Stimulated activated memory B cell treated with anti-CD40 and anti-IgM and Interleukin-4, amounts not matched to agents 10 μg/mL and 1 μg/mL and 100 μg/mL, for 72 hours (primary cell): Measurements from ENCODE around the gene CDH1.

ENCODE experiments used
- ATAC-seq: fragments of 150-1000 bp; cut with Tn5 transposase; 2 replicates; pipeline ENCODE4 v1.10.0; 2021
- H3K27ac Mint-ChIP-seq: one replicate; pipeline ENCODE4 v1.8.0; 2022; ENCODE audit warnings: mild to moderate bottlenecking, mixed read lengths
- H3K27me3 Mint-ChIP-seq: one replicate; pipeline ENCODE4 v1.8.0; 2022; ENCODE audit warnings: mixed read lengths
- H3K36me3 Mint-ChIP-seq: one replicate; pipeline ENCODE4 v1.8.0; 2022; ENCODE audit warnings: mixed read lengths
- H3K4me1 Mint-ChIP-seq: one replicate; pipeline ENCODE4 v1.8.0; 2022; ENCODE audit warnings: mixed read lengths
- H3K4me3 Mint-ChIP-seq: one replicate; pipeline ENCODE4 v1.8.0; 2022; ENCODE audit warnings: mild to moderate bottlenecking, moderate library complexity, mixed read lengths
- H3K9me3 Mint-ChIP-seq: one replicate; pipeline ENCODE4 v1.8.0; 2022; ENCODE audit warnings: mixed read lengths

The CDH1 gene

DNA sequence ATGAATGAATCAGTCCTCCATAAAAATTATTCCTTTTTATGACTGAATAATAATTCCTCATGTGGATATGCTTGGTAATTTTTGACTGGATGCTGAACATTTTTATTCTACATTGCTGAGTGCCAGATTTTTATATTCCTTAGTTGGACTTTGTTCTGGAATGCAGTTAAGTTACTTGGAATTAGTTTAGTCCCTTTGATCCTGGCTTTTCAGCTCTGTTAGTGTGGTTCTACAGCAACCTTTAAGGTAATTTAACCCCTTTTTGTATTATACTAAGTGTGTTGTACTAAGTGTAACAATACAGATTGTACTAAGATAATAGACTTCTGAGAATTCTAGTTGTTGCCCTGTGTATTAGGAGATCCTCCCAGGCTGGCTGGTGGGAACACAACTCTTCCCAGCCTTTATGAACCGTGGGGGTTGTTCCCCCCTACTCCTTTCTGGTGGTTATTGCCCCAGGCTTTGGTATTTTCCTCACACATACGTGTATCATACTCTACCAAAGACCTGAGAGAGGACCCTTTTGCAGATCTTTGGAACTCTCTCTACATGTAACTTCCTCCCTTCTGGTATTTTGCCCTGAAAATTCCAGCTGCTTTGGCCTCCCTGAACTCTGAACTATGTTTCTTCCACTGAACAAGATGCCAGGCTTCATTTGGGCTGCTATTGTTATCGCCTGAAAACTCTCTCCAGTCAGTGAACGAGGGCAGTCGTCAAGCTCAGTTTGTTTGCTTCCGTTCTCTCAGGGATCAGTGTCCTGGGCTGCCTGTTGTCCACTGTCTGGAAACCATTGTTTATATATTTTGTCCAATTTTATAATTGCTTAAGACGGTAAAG, 136.8 kb downstream of the CDH1 start:
- Mint-ChIP-seq H3K4me1 (no peaks in the 10 kb centered on the region), H3K9me3 (no peaks in the 10 kb centered on the region), H3K36me3 (peaks cover 84% of the 10 kb centered on the region), H3K27me3 (no peaks in the 10 kb centered on the region), H3K4me3 (no peak overlapping the region), H3K27ac (no peak overlapping the region)
- ATAC-seq = no peak

DNA sequence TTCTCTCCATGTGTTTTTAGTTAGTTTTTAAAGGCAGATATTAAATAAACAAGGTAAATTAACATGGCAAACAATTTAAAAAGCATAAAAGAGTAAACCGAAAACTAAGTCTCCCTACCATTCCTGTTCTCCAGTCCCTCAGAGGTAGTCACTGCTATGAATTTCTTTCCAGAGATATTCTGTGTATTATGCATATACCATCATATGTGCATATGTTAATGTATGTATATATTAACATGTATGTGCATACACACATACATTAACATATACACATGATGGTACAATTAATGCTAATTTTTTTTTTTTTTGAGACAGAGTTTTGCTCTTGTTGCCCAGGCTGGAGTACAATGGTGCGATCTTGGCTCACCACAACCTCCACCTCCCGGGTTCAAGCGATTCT, 138.8 kb downstream of the CDH1 start:
- Mint-ChIP-seq H3K4me1 (no peaks in the 10 kb centered on the region), H3K27me3 (no peaks in the 10 kb centered on the region), H3K9me3 (no peaks in the 10 kb centered on the region), H3K27ac (no peak overlapping the region), H3K36me3 (peaks cover 72% of the 10 kb centered on the region), H3K4me3 (no peak overlapping the region)
- ATAC-seq = no peak

DNA sequence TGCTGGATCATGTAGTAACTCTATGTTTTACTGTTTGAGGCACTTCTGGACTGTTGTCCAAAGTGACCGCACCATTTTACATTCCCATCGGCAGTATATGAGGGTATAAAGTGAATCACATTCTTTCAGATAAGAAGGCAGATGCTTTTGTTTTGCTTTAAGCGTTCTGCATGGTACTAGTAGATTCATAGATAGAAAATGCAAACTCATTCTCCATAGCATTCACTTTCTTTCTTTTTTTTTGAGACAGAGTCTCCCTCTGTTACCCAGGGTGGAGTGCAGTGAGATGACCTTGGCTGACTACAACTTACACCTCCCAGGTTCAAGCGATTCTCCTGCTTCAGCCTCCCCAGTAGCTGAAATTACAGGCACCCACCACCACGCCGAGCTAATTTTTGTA, 146.6 kb downstream of the CDH1 start:
- peaks cover 62% of the 10 kb centered on the region for H3K36me3 Mint-ChIP-seq
- ATAC-seq = no peak
- no peaks in the 10 kb centered on the region for H3K9me3 Mint-ChIP-seq
- H3K4me3 Mint-ChIP-seq = no peak overlapping the region
- no peaks in the 10 kb centered on the region for H3K4me1 Mint-ChIP-seq
- no peaks in the 10 kb centered on the region for H3K27me3 Mint-ChIP-seq
- no peak overlapping the region for H3K27ac Mint-ChIP-seq

DNA sequence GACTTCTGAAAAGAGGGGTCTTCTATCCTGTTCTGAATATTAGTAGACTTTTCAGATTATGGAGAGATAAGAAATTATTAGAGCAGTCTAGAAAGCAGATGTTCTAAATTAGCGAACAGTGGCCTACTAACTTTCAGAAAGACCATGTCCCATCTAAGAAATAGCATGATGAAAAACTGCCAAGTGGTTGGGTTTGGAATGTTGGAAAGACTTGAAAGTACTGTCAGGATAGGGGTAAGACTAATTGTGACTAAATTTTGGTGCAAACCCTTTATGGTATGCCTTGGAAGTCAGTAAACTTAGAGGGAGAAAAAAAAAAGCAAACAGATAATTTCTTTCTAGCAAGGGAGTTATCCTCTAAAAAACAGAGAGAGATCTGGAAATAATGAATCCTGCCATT, 147.3 kb downstream of the CDH1 start:
- H3K27me3 Mint-ChIP-seq = no peaks in the 10 kb centered on the region
- H3K4me1 Mint-ChIP-seq = no peaks in the 10 kb centered on the region
- H3K4me3 Mint-ChIP-seq = no peak overlapping the region
- ATAC-seq = no peak
- no peak overlapping the region for H3K27ac Mint-ChIP-seq
- H3K9me3 Mint-ChIP-seq = no peaks in the 10 kb centered on the region
- peaks cover 62% of the 10 kb centered on the region for H3K36me3 Mint-ChIP-seq
